OCI-LY7 (cell line): ENCODE data around the gene LILRB2. TPM values are rescaled to one million over a fixed set of nuclear protein-coding genes. Genes with fewer than 3 reads are reported as not detected.

Source experiments
- BruUV-seq: library from RNA; stranded (reverse); fragments of 400-500 nt; replicated peaks from 2 replicates; lab custom pipeline; 2021; lab: Mats Ljungman, UMichigan
- CTCF ChIA-PET: fragments of 300-600 bp; sonication (Branson Sonifier 250); formaldehyde crosslinking; loops from one replicate; lab custom pipeline; 2022; ENCODE audit warnings: antibody characterized with exemption; ENCODE audit not compliant: unreplicated experiment; lab: Charles Lee
- POLR2A ChIA-PET: fragments of 300-600 bp; sonication (Branson Sonifier 250); formaldehyde crosslinking; loops from one replicate; lab custom pipeline; 2022; ENCODE audit warnings: antibody characterized with exemption; lab: Charles Lee
- DNase-seq: peaks from one replicate; pipeline ENCODE4 v3.0.0-alpha.2; 2015; ENCODE audit warnings: low spot score
- H2AFZ ChIP-seq: fragments of 200-600 bp; sonication (generic), shearing (Covaris generic); 2 replicates; pipeline ENCODE4 v1.6.1; 2014; ENCODE audit warnings: mild to moderate bottlenecking, antibody characterized with exemption, low read length, moderate library complexity
- H3K27ac ChIP-seq: fragments of 200-600 bp; sonication (generic); 2 replicates; pipeline ENCODE4 v1.5.1; 2014; ENCODE audit warnings: mixed run types, low read depth, mild to moderate bottlenecking, moderate library complexity, low read length, inconsistent platforms; ENCODE audit not compliant: poor library complexity, severe bottlenecking
- H3K36me3 ChIP-seq: fragments of 200-600 bp; sonication (generic); 2 replicates; pipeline ENCODE4 v1.6.1; 2014; ENCODE audit warnings: mild to moderate bottlenecking, antibody characterized with exemption, low read length, moderate library complexity, mixed read lengths; ENCODE audit not compliant: insufficient read depth
- H3K4me1 ChIP-seq: fragments of 200-600 bp; sonication (generic); 2 replicates; pipeline ENCODE4 v1.5.1; 2014; ENCODE audit warnings: mild to moderate bottlenecking, low read length; ENCODE audit not compliant: insufficient read depth, poor library complexity, severe bottlenecking
- H3K4me2 ChIP-seq: fragments of 200-600 bp; sonication (generic); 2 replicates; pipeline ENCODE4 v1.6.1; 2014; ENCODE audit warnings: mild to moderate bottlenecking, low read length
- H3K4me3 ChIP-seq: fragments of 200-600 bp; sonication (generic); 2 replicates; pipeline ENCODE4 v1.5.1; 2014; ENCODE audit warnings: mild to moderate bottlenecking, low read depth, low read length; ENCODE audit not compliant: poor library complexity, severe bottlenecking
- H3K79me2 ChIP-seq: fragments of 200-600 bp; sonication (generic); 2 replicates; pipeline ENCODE4 v1.6.1; 2016; ENCODE audit warnings: low read depth, mild to moderate bottlenecking, low read length, moderate library complexity, mixed read lengths; ENCODE audit not compliant: insufficient read depth
- H3K9me2 ChIP-seq: fragments of 200-600 bp; sonication (generic); 2 replicates; pipeline ENCODE4 v1.6.1; 2016; ENCODE audit warnings: mild to moderate bottlenecking, low read length, mixed read lengths; ENCODE audit not compliant: insufficient read depth
- H3K9me3 ChIP-seq: fragments of 200-600 bp; sonication (generic); 2 replicates; pipeline ENCODE4 v1.6.1; 2014; ENCODE audit warnings: mild to moderate bottlenecking, mixed run types, low read length, mixed read lengths
- H4K20me1 ChIP-seq: fragments of 200-600 bp; sonication (generic); 2 replicates; pipeline ENCODE4 v1.6.1; 2014; ENCODE audit warnings: mild to moderate bottlenecking, antibody characterized with exemption, low read length, moderate library complexity, mixed read lengths; ENCODE audit not compliant: insufficient read depth
- CTCF ChIP-seq: fragments of 200-600 bp; sonication (generic); conservative IDR thresholded peaks from 2 replicates; pipeline ENCODE4 v1.5.1; 2014; ENCODE audit warnings: mild to moderate bottlenecking, antibody characterized with exemption, low read length, moderate library complexity, mixed read lengths
- EZH2phosphoT487 ChIP-seq: fragments of 200-600 bp; sonication (generic); IDR thresholded peaks from 2 replicates; pipeline ENCODE4 v1.6.1; 2018; ENCODE audit warnings: low read depth, borderline replicate concordance, mild to moderate bottlenecking, mixed run types, antibody characterized with exemption, low read length, moderate library complexity, mixed read lengths
- intact Hi-C: fragments of 100-400 bp; cut with micrococcal nuclease; formaldehyde crosslinking; loops from one replicate; pipeline ENCODE4 v1.10.0; 2022; ENCODE audit not compliant: unreplicated experiment
- total RNA-seq, 2 experiments: library from RNA; depleted of rRNA in 1 of 2; stranded (reverse); fragments of >200 nt in 1 of 2; shearing (Covaris generic) in 1 of 2; gene quantifications; 2 replicates each; pipeline ENCODE4 v1.2.3, GENCODE V29; 2014 to 2022

Gene LILRB2
- total RNA-seq, 2 experiments from 2014 or later, result not detected

GRCh38 chr19:54311486-54311885 is 30.6 kb upstream of the LILRB2 start:
- Histone ChIP-seq H3K4me2 (no peak overlapping the region), H3K4me3 (no peak overlapping the region), H2AFZ (no peak overlapping the region), H3K9me2 (no peaks in the 10 kb centered on the region), H3K79me2 (no peaks in the 10 kb centered on the region), H3K27ac (no peak overlapping the region), H4K20me1 (no peaks in the 10 kb centered on the region), H3K4me1 (no peaks in the 10 kb centered on the region), H3K36me3 (no peaks in the 10 kb centered on the region), H3K9me3 (no peaks in the 10 kb centered on the region)
- no peak for DNase-seq
- ChIA-PET POLR2A (no interaction called here), CTCF (no interaction called here)
- no TSS peak for BruUV-seq
- intact Hi-C loops, result no loop called here
- TF ChIP-seq EZH2phosphoT487 (no peak), CTCF (no peak)

DNA sequence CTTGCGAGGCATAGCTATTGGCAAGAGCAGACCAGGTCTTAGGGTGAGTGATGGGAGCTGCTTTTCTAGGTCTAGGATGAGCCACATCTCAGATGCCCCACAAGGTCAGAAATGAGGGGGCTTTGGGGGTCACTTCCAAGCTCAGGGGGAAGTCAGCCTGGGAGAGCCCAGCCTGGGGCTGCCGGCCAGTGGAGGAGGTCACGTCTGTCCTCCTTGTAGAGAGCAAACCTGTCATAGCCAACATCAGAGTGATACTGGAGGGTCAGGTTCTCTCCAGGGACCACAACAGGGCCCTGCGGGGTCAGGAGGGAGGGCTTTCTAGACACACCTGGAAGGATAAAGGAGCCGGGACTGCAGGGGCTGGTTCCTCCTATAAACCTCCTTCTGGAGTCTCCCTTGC is 29.6 kb upstream of the LILRB2 start:
- Histone ChIP-seq H3K4me3 (no peak overlapping the region), H3K4me1 (no peaks in the 10 kb centered on the region), H3K36me3 (no peaks in the 10 kb centered on the region), H2AFZ (no peak overlapping the region), H3K9me2 (no peaks in the 10 kb centered on the region), H3K79me2 (no peaks in the 10 kb centered on the region), H3K4me2 (no peak overlapping the region), H3K27ac (no peak overlapping the region), H4K20me1 (no peaks in the 10 kb centered on the region), H3K9me3 (no peaks in the 10 kb centered on the region)
- DNase-seq, result no peak
- no TSS peak for BruUV-seq
- intact Hi-C loops, result no loop called here
- no peak for TF ChIP-seq CTCF
- no peak for TF ChIP-seq EZH2phosphoT487
- ChIA-PET POLR2A (no interaction called here), CTCF (no interaction called here)

GRCh38 chr19:54309811-54310210 is 28.9 kb upstream of the LILRB2 start:
- DNase-seq, result no peak
- H2AFZ ChIP-seq, result no peak overlapping the region
- H3K36me3 ChIP-seq, result no peaks in the 10 kb centered on the region
- no peak overlapping the region for H3K4me3 ChIP-seq
- POLR2A ChIA-PET, result no interaction called here
- no peaks in the 10 kb centered on the region for H3K4me1 ChIP-seq
- CTCF ChIA-PET, result no interaction called here
- no peaks in the 10 kb centered on the region for H4K20me1 ChIP-seq
- no peaks in the 10 kb centered on the region for H3K9me2 ChIP-seq
- intact Hi-C loops, result no loop called here
- TF ChIP-seq CTCF (no peak), EZH2phosphoT487 (no peak)
- H3K4me2 ChIP-seq, result no peak overlapping the region
- H3K9me3 ChIP-seq, result no peaks in the 10 kb centered on the region
- no TSS peak for BruUV-seq
- no peak overlapping the region for H3K27ac ChIP-seq
- no peaks in the 10 kb centered on the region for H3K79me2 ChIP-seq
